IMR-90 (cell line): ENCODE data around the gene ARHGAP45. TPM values are rescaled to one million over a fixed set of nuclear protein-coding genes. Genes with fewer than 3 reads are reported as not detected.

Experiments used
- ATAC-seq: fragments of 200-7000 bp; cut with Tn5 transposase; 2 replicates; pipeline ENCODE4 v1.9.1; 2020; ENCODE audit warnings: low read depth, mild to moderate bottlenecking, moderate library complexity
- BruUV-seq: library from RNA; stranded (reverse); fragments of 400-500 nt; replicated peaks from 2 replicates; lab custom pipeline; 2021; lab: Mats Ljungman, UMichigan
- CTCF ChIA-PET: fragments of 300-600 bp; formaldehyde crosslinking; extraction: SDS; loops from one replicate; lab custom pipeline; 2021; ENCODE audit warnings: antibody characterized with exemption; lab: Yijun Ruan, JAX
- POLR2A ChIA-PET: fragments of 300-600 bp; sonication (Branson Sonifier 250); formaldehyde crosslinking; loops from one replicate; lab custom pipeline; 2022; ENCODE audit warnings: antibody characterized with exemption; ENCODE audit not compliant: unreplicated experiment; lab: Charles Lee
- DNase-seq: peaks from one replicate; pipeline ENCODE4 v3.0.0; 2013
- H2AFZ ChIP-seq: replicated peaks from 2 replicates; pipeline ENCODE3; 2013; ENCODE audit warnings: low read length, mild to moderate bottlenecking; ENCODE audit not compliant: poor library complexity
- H2AK5ac ChIP-seq: 2 replicates; pipeline ENCODE4 v1.6.1; 2013; ENCODE audit warnings: low read depth, low read length, inconsistent platforms
- H2AK9ac ChIP-seq: replicated peaks from 2 replicates; pipeline ENCODE3; 2013; ENCODE audit warnings: mild to moderate bottlenecking, low read depth, low read length, moderate library complexity; ENCODE audit not compliant: poor library complexity
- H2BK120ac ChIP-seq: 2 replicates; pipeline ENCODE4 v1.6.1; 2013; ENCODE audit warnings: low read depth, low read length, inconsistent platforms
- H2BK15ac ChIP-seq: 3 replicates; pipeline ENCODE4 v1.6.1; 2013; ENCODE audit warnings: low read depth, low read length, inconsistent platforms
- H2BK20ac ChIP-seq: 2 replicates; pipeline ENCODE4 v1.6.1; 2013; ENCODE audit warnings: low read depth, mild to moderate bottlenecking, inconsistent platforms, low read length, moderate library complexity
- H2BK5ac ChIP-seq: 2 replicates; pipeline ENCODE4 v1.6.1; 2013; ENCODE audit warnings: mild to moderate bottlenecking, low read depth, low read length, inconsistent platforms; ENCODE audit not compliant: poor library complexity, severe bottlenecking
- H3K14ac ChIP-seq: replicated peaks from 2 replicates; pipeline ENCODE4 v1.6.1; 2013; ENCODE audit warnings: low read depth, low read length, inconsistent platforms
- H3K18ac ChIP-seq: 2 replicates; pipeline ENCODE4 v1.6.1; 2013; ENCODE audit warnings: low read depth, low read length, control low read depth
- H3K23ac ChIP-seq: 2 replicates; pipeline ENCODE4 v1.6.1; 2013; ENCODE audit warnings: low read depth, low read length, inconsistent platforms
- H3K27ac ChIP-seq: 2 replicates; pipeline ENCODE4 v1.5.1; 2013; ENCODE audit warnings: mild to moderate bottlenecking, control low read depth, low read length; ENCODE audit not compliant: insufficient read depth
- H3K27me3 ChIP-seq: 2 replicates; pipeline ENCODE4 v1.6.1; 2013; ENCODE audit warnings: low read length; ENCODE audit not compliant: control insufficient read depth, insufficient read depth
- H3K36me3 ChIP-seq: 2 replicates; pipeline ENCODE4 v1.6.1; 2013; ENCODE audit warnings: low read length, mixed read lengths; ENCODE audit not compliant: control insufficient read depth, insufficient read depth
- H3K4ac ChIP-seq: 2 replicates; pipeline ENCODE4 v1.6.1; 2013; ENCODE audit warnings: low read depth, low read length, inconsistent platforms
- H3K4me1 ChIP-seq: 2 replicates; pipeline ENCODE4 v1.6.1; 2013; ENCODE audit warnings: low read length, mixed read lengths; ENCODE audit not compliant: control insufficient read depth, insufficient read depth
- H3K4me2 ChIP-seq: 2 replicates; pipeline ENCODE4 v1.6.1; 2013; ENCODE audit warnings: low read depth, mild to moderate bottlenecking, control low read depth, low read length, moderate library complexity
- H3K4me3 ChIP-seq: 2 replicates; pipeline ENCODE4 v1.5.1; 2013; ENCODE audit warnings: low read depth, mild to moderate bottlenecking, control low read depth, low read length, moderate library complexity; ENCODE audit not compliant: insufficient read depth
- H3K56ac ChIP-seq: 2 replicates; pipeline ENCODE4 v1.6.1; 2013; ENCODE audit warnings: low read length, inconsistent platforms; ENCODE audit not compliant: insufficient read depth; ENCODE audit errors: extremely low read depth
- H3K79me1 ChIP-seq, 2 experiments: 2 replicates each; pipeline ENCODE4 v1.6.1; 2013; ENCODE audit warnings: low read length in 2 of 2, inconsistent platforms in 1 of 2, low read depth in 1 of 2
- H3K9ac ChIP-seq: 2 replicates; pipeline ENCODE4 v1.6.1; 2013; ENCODE audit warnings: low read depth, low read length, control low read depth
- H3K9me1 ChIP-seq: 2 replicates; pipeline ENCODE4 v1.6.1; 2013; ENCODE audit warnings: low read length, inconsistent platforms; ENCODE audit not compliant: insufficient read depth
- H3K9me3 ChIP-seq: 2 replicates; pipeline ENCODE4 v1.6.1; 2013; ENCODE audit warnings: low read length; ENCODE audit not compliant: control insufficient read depth, insufficient read depth
- H4K20me1 ChIP-seq: 2 replicates; pipeline ENCODE4 v1.6.1; 2013; ENCODE audit warnings: low read length, inconsistent platforms; ENCODE audit not compliant: insufficient read depth
- H4K5ac ChIP-seq: 2 replicates; pipeline ENCODE4 v1.6.1; 2013; ENCODE audit warnings: mild to moderate bottlenecking, low read depth, low read length, control low read depth
- H4K8ac ChIP-seq, 2 experiments: 2 replicates each; pipeline ENCODE4 v1.6.1; 2013; ENCODE audit warnings: low read depth in 2 of 2, low read length in 2 of 2, control low read depth in 1 of 2, inconsistent platforms in 1 of 2
- H4K91ac ChIP-seq: 2 replicates; pipeline ENCODE4 v1.6.1; 2013; ENCODE audit warnings: low read depth, low read length, inconsistent platforms; ENCODE audit not compliant: insufficient read depth
- BHLHE40 ChIP-seq: fragments of 150-350 bp; IDR thresholded peaks from 2 replicates; pipeline ENCODE4 v1.6.1; 2016; ENCODE audit warnings: mild to moderate bottlenecking, low read depth, low read length
- CHD1 ChIP-seq: IDR thresholded peaks from 2 replicates; pipeline ENCODE4 v1.6.1; 2012; ENCODE audit warnings: low read depth, low read length, improper control_type of control experiment
- MAFK ChIP-seq: IDR thresholded peaks from 2 replicates; pipeline ENCODE4 v1.6.1; 2012; ENCODE audit warnings: low read depth, low read length, improper control_type of control experiment
- MAZ ChIP-seq: IDR thresholded peaks from 2 replicates; pipeline ENCODE4 v1.6.1; 2012; ENCODE audit warnings: low read depth, mild to moderate bottlenecking, low read length, improper control_type of control experiment, moderate library complexity, borderline replicate concordance
- NFE2L2 ChIP-seq: fragments of 150-350 bp; IDR thresholded peaks from 2 replicates; pipeline ENCODE4 v1.6.1; 2016; ENCODE audit warnings: low read depth, mild to moderate bottlenecking, low read length
- POLR2A ChIP-seq: IDR thresholded peaks from 2 replicates; pipeline ENCODE4 v1.6.1; 2012; ENCODE audit warnings: mild to moderate bottlenecking, low read depth, low read length
- RAD21 ChIP-seq: IDR thresholded peaks from 2 replicates; pipeline ENCODE4 v1.6.1; 2012; ENCODE audit warnings: low read length, improper control_type of control experiment
- RFX5 ChIP-seq: IDR thresholded peaks from 2 replicates; pipeline ENCODE4 v1.8.0; 2012; ENCODE audit warnings: low read depth, mild to moderate bottlenecking, low read length, moderate library complexity
- SMC3 ChIP-seq: fragments of 150-350 bp; IDR thresholded peaks from 2 replicates; pipeline ENCODE4 v1.6.1; 2016; ENCODE audit warnings: low read depth, mild to moderate bottlenecking, antibody characterized with exemption, low read length, moderate library complexity
- WGBS, 2 experiments: methylation state at CpG; one replicate each; pipeline versions ENCODE4 v1.1.5 to v1.1.7; 2013; ENCODE audit warnings: missing lambda C conversion rate in 2 of 2; ENCODE audit not compliant: insufficient read length in 1 of 2; ENCODE audit errors: extremely low coverage in 2 of 2; 5-methylcytosine and 5-hydroxymethylcytosine counted together
- dilution Hi-C: fragments of 300-500 bp; cut with HindIII; formaldehyde crosslinking; loops from one replicate; pipeline ENCODE4 v1.14.3; 2018; ENCODE audit warnings: low sequenced_read_pairs; ENCODE audit not compliant: unreplicated experiment
- in situ Hi-C: fragments of 300-500 bp; cut with MboI; formaldehyde crosslinking; loops from 3 replicates; pipeline ENCODE4 v1.14.3; 2019; ENCODE audit warnings: low sequenced_read_pairs, inconsistent platforms, mixed read lengths
- intact Hi-C: fragments of 100-400 bp; cut with micrococcal nuclease; formaldehyde crosslinking; loops from 2 replicates; pipeline ENCODE4 v1.10.0; 2022
- polyA plus RNA-seq, 3 experiments: library from polyadenylated mRNA; depleted of rRNA; stranded (reverse); fragments of >200 nt; gene quantifications; 2 replicates each; pipeline ENCODE4 v1.2.3, GENCODE V29; 2012; ENCODE audit warnings: low replicate concordance in 1 of 3
- total RNA-seq: library from RNA; depleted of rRNA; stranded (reverse); fragments of >200 nt; gene quantifications from 2 replicates; pipeline ENCODE4 v1.2.3, GENCODE V29; 2012
- TF ChIP-seq, protein P1 (sequence below): conservative IDR thresholded peaks from 2 replicates; pipeline ENCODE4 v1.5.1; 2012; ENCODE audit warnings: mild to moderate bottlenecking, low read depth, low read length, improper control_type of control experiment

Gene ARHGAP45
- total and polyA plus RNA-seq, 2 of the 4 experiments (the other 2 are of a cell fraction) = 1.3 to 1.7 TPM

DNA sequence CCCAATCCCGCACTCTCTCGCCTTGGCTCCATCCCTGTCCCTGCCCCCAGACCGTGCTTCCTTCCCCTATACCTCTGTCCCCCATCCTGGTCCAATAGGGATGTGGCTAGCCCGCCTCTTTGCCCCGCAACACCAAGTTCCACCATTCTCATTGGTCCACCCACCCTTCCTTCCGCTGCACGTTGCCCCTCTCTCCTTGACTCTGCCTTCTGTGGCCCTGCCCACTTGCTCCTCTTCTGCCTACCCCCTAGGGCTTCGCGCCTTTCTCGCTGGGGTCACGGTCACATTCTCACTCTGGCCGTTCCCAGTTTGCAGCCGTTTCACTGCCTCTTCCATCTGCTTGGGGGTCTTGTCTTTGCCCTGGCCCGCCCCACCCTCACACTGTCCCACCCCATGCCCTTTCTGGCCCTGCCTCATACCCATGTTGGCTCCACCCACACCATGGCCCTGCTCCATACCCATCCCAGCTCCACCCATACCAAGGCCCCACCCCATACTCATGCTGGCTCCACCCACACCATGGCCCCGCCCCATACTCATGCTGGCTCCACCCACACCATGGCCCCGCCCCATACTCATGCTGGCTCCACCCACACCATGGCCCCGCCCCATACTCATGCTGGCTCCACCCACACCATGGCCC, 4.5 kb upstream of the ARHGAP45 start:
- Histone ChIP-seq H4K5ac (no peak overlapping the region), H3K4me3 (no peak overlapping the region), H3K23ac (no peak overlapping the region), H3K9me3 (peaks cover 15% of the 10 kb centered on the region), H3K27ac (no peak overlapping the region), H3K14ac (no peak overlapping the region), H2BK5ac (no peak overlapping the region), H4K91ac (no peak overlapping the region), H4K8ac (no peak overlapping the region), H3K4ac (no peak overlapping the region), H3K9me1 (no peaks in the 10 kb centered on the region), H3K18ac (no peak overlapping the region), H2AFZ (no peak overlapping the region), H2AK5ac (no peak overlapping the region; the same call in 1 of the 2 replicates), H4K20me1 (0 out of 2 replicates have a peak, but pooled peaks cover 6% of the 10 kb centered on the region), H3K36me3 (no peaks in the 10 kb centered on the region), H3K27me3 (peaks cover 9% of the 10 kb centered on the region), H3K9ac (no peak overlapping the region), H3K56ac (no peak overlapping the region), H3K4me1 (peaks cover 3% of the 10 kb centered on the region; the same call in 1 of the 2 replicates), H2BK120ac (no peak overlapping the region), H2BK20ac (no peak overlapping the region), H3K4me2 (no peak overlapping the region), H2BK15ac (no peak overlapping the region), H2AK9ac (no peak overlapping the region), H3K79me1 (no peaks in the 10 kb centered on the region)
- TF ChIP-seq RAD21 (no peak), CHD1 (no peak), MAFK (no peak), BHLHE40 (no peak), POLR2A (no peak), RFX5 (no peak), MAZ (no peak), NFE2L2 (no peak), SMC3 (no peak)
- TF ChIP-seq, protein P1, sequence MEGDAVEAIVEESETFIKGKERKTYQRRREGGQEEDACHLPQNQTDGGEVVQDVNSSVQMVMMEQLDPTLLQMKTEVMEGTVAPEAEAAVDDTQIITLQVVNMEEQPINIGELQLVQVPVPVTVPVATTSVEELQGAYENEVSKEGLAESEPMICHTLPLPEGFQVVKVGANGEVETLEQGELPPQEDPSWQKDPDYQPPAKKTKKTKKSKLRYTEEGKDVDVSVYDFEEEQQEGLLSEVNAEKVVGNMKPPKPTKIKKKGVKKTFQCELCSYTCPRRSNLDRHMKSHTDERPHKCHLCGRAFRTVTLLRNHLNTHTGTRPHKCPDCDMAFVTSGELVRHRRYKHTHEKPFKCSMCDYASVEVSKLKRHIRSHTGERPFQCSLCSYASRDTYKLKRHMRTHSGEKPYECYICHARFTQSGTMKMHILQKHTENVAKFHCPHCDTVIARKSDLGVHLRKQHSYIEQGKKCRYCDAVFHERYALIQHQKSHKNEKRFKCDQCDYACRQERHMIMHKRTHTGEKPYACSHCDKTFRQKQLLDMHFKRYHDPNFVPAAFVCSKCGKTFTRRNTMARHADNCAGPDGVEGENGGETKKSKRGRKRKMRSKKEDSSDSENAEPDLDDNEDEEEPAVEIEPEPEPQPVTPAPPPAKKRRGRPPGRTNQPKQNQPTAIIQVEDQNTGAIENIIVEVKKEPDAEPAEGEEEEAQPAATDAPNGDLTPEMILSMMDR = no peak
- 76% methylated on average over 8 of the region's 17 CpGs; no CpG with 5 or more reads in 1 of the 2 experiments for WGBS, 2 experiments
- dilution Hi-C loops = no loop called here
- POLR2A ChIA-PET = no interaction called here
- ATAC-seq (no peak), DNase-seq (no peak)
- CTCF ChIA-PET = no interaction called here
- in situ Hi-C loops = no loop called here
- no TSS peak for BruUV-seq
- intact Hi-C loops = no loop called here
